HT1080 (cell line): ENCODE measurements around the gene CBFA2T3. TPM values are rescaled to one million over a fixed set of nuclear protein-coding genes. Genes with fewer than 3 reads are reported as not detected.

Source experiments
- DNase-seq: peaks from one replicate; pipeline ENCODE4 v3.0.0-alpha.2; 2015; ENCODE audit warnings: low read depth
- total RNA-seq: library from RNA; depleted of rRNA; stranded (reverse); fragments of >200 nt; shearing (Covaris generic); gene quantifications from 2 replicates; pipeline ENCODE4 v1.2.3, GENCODE V29; 2014

Gene CBFA2T3
- total RNA-seq, 1 experiment from 2014 or later: not detected

DNA sequence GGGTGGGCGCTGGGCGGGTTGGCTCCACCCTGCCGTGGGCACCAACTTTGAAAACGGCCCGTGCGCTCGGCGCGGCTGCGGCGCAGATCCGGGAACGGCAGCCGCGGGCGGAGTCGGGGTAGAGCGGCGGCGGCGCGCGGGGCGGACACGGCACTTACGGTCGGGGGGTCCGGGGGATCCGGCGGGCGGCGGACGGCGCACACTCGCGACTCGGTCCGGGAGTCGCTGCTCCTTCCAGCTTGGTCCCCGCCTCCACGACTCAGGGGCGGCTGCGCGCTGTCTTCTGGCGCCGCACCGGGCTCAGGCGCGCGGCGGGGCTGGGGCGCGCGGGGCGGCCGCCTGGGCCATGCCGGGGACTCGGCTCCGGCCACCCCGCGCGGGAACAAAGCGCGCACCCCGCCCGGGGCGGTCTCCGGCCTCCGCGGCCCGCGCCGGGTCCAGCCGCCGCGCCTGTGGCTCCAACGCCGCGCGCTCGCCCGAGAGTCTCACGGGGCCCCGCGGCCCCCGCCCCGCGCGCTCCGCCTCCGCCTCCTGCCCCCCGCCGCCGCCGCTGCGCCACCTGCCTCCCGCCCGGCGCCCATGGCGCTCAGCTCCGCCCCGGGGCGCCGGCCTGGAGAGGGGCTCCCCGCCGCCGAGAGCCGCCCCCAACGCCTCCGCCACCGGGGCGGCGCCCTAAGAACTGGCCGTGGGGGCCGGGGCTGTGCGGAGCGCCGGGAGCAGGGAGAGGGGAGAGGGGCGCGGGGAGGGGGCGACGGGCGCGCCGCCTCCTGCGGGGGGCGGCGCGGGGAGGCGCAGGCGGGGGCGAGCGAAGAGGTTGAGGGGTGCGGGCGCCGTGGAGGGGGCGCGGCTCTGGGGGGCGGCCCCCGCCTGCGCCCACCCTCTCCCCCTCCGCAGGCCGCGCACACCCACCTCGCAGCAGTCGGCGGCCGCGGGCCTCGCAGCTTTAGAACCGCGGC, 35.9 kb downstream of the CBFA2T3 start:
- no peak for DNase-seq

GRCh38 chr16:88939972-88940861, 36.8 kb downstream of the CBFA2T3 start:
- no peak for DNase-seq

GRCh38 chr16:88939245-88939971, 37.6 kb downstream of the CBFA2T3 start:
- DNase-seq: no peak

DNA sequence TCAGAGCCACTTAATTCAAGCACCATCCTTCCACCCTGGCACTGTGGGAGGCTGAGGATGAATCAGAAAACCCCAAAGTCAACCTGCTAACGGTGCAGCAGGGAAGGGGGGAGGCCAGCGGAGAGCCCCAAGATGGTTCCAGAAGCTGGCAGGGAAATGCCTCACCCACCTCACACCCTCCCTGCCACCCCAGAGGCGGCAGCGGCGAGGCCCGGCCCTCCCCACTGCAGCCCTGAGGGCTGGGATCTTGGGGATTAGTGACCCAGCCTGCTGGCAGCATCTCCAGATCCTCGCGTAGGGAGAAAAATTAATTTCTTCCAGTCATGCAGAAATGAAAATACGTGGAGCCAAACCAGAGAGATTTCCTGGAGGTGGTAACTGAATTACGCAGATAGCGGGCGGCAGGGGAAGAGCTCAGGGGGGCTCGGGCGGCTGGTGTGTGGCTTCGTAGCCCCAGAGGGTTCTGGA, 38.2 kb downstream of the CBFA2T3 start:
- no peak for DNase-seq

GRCh38 chr16:88938119-88938776, 38.8 kb downstream of the CBFA2T3 start:
- DNase-seq: no peak

- no peak for DNase-seq
Measured at GRCh38 chr16:88937206-88937621, 39.8 kb downstream of the CBFA2T3 start.

DNA sequence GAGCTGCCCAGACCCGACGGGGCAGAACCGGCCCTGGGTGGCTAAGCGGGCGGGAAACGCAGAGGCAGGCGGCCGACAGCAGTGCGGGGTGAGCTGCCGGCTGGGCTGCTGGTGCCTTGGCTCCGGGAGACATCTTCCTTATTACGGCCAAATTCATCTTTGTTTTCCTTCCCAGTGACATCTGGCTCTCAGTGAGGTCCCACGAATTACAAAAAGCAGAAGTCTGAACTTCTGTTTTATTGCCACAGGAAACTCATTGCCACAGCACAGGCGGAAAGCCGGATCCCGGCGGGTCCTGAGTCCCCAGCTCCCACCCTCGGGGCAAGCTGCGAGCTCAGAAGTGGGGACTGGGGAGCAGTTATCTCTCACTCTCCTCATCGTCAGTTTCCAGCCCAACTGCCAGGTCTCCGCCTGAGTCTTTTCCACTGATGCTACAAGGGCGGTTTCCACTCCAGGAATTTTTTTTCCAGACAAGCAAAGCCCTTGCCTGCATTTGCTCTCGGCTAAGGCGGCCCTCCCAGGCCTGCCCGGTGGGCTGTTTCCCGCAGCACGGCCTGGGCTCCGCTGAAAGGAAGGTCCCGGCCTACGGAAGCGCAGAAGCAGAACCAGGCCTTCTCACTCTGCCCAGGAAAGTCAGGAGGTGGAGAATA, 40.3 kb downstream of the CBFA2T3 start:
- DNase-seq: no peak

DNA sequence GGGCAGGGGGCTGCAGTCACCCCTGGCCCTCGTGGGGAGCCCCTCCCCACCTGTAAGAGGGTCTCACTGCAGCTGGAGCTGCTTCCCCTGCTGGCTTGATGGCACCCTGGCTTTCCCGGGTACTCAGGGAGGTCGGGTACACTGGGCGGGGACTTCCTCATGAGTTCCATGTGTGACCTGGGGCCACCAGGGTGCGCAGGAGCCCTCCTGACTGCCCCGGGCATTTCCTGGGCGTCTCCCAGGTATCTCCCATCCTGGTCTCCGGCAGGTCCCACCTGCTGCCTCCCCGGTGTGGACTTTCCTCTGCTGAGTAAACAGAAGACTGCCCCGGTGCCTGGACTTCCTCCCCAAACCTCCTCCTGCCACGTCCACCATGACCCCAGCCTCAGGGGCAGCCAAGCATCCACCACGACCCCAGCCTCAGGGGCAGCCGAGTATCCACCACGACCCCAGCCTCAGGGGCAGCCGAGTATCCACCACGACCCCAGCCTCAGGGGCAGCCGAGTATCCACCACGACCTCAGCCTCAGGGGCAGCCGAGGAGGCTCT, 40.9 kb downstream of the CBFA2T3 start:
- no peak for DNase-seq

DNA sequence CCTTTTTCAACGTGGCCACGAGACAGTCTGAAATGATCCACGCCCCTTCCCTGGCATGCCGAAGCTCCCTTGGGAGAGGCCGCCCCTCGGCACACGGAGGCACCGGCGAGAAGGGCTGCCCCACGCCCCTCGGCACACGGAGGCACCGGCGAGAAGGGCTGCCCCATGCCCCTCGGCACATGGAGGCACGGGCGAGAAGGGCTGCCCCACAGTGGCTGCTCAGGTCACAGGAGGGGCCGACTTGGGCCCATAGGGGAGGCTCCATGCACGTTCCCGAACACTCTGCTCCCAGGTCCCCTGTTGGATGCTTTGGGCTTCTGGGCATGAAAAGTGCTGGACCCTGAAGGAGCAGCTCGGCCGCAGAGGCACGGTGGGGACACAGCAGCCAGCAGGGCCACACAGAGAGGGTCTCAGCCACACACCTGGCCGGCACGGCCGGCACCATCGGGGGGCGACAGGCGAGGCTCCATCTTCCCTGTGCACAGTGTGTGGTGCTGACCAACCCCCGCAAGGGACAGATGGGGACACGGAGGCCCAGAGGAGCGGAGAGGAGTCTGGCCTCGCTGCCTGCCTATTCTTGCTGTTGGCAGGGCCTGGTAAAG, 42.8 kb downstream of the CBFA2T3 start:
- DNase-seq: no peak

- no peak for DNase-seq
Measured at GRCh38 chr16:88932929-88933328, 44.1 kb downstream of the CBFA2T3 start.

- DNase-seq: no peak
Measured at GRCh38 chr16:88931936-88932335, 45.1 kb downstream of the CBFA2T3 start.

- no peak for DNase-seq
Measured at GRCh38 chr16:88931373-88931900, 45.6 kb downstream of the CBFA2T3 start.

- no peak for DNase-seq
Measured at GRCh38 chr16:88930716-88931115, 46.3 kb downstream of the CBFA2T3 start.

DNA sequence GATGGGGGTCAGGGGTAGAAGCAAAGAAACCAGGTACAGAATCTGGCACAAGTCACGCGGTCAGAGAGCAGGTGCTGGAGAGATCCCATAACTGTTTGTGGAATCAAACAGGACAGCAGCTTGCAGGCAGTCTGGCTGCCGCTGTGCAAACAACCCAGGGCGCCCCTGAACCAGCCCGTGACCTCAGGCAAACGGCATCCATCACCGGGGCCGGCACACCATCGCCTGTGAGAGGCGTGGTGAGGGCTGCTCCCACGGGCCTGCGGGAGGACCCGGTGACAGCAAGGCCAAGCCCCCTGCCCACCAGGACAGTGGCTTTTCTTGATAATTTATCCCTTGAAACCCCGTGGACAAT, 47.9 kb downstream of the CBFA2T3 start:
- DNase-seq: no peak

- no peak for DNase-seq
Measured at GRCh38 chr16:88928405-88929090, 48.5 kb downstream of the CBFA2T3 start.

DNA sequence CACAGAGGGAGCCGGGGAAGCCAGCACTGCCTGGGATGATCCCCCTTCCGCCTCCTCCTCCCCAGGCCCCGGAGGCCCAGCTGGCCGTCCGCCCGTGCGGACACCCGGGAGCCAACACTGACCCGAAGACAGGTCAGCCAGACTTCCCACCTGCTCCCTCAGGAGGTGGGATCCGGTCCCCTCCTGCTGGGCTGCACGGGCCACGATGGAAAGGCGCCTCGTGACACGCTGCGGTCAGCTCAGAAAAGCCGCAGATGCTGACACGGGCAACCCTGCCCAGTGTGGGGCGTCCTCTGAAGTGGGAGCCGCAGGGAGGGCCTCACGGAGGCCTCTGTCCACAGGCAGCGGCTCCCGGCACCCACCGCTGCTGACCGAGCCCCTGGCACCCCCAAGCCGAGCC, 49.3 kb downstream of the CBFA2T3 start:
- DNase-seq: no peak

- DNase-seq: no peak
Measured at GRCh38 chr16:88927010-88927409, 50.0 kb downstream of the CBFA2T3 start.

DNA sequence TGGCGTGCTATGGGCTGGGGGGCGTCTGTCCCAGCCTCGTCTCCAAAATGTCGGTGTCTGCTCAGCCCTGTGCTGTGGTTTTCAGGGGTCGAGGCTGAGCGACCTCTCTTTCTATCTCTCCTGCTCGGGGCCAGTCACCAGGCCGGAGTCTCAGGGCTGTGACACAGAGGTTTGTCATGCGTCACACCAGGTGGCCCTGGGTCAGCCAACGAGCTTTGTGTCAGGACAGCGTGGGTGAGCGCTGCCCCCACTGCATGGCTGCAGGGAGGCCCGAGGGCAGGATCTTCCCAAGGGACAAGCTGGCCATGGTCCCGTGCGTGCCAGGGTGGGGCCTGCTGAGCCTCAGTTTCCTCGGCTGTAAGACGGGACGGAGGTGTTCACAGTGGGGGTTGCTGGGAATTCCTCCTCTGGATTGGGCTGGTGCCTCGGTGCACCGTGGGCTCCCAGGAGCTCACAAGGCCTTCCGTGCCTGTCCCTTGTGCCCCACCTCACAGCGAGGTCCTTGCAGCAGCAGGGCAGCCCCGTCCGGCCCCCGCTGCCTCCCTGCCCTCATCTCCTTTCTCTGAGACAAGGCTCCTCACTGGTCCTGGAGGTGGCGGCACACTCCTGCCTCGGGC, 50.5 kb downstream of the CBFA2T3 start:
- no peak for DNase-seq
